WTC11 (cell line): Measurements from ENCODE around the gene TMEM35A. TPM values are rescaled to one million over a fixed set of nuclear protein-coding genes. Genes with fewer than 3 reads are reported as not detected.

Experiments
- ATAC-seq: fragments of 200-7000 bp; cut with Tn5 transposase; 2 replicates; pipeline ENCODE4 v1.10.0; 2021; ENCODE audit warnings: mild to moderate bottlenecking, moderate library complexity
- CTCF ChIA-PET: fragments of 300-600 bp; sonication (Branson Sonifier 250); formaldehyde crosslinking; loops from one replicate; lab custom pipeline; 2021; ENCODE audit warnings: antibody characterized with exemption; lab: Charles Lee
- POLR2A ChIA-PET: fragments of 350-600 bp; sonication (Branson Sonifier 250); formaldehyde crosslinking; loops from one replicate; lab custom pipeline; 2021; ENCODE audit warnings: antibody characterized with exemption; lab: Charles Lee
- DNase-seq: peaks from one replicate; pipeline ENCODE4 v3.0.0; 2021; ENCODE audit warnings: low spot score
- H3K27ac Mint-ChIP-seq: 2 replicates; pipeline ENCODE4 v1.8.0; 2021; ENCODE audit warnings: mixed read lengths
- H3K27me3 Mint-ChIP-seq: 2 replicates; pipeline ENCODE4 v1.8.0; 2021; ENCODE audit warnings: low read depth, mild to moderate bottlenecking, moderate library complexity, mixed read lengths
- H3K36me3 Mint-ChIP-seq: 2 replicates; pipeline ENCODE4 v1.8.0; 2021; ENCODE audit warnings: mixed read lengths
- H3K4me1 Mint-ChIP-seq: 2 replicates; pipeline ENCODE4 v1.8.0; 2022; ENCODE audit warnings: mixed read lengths
- H3K4me3 Mint-ChIP-seq: 2 replicates; pipeline ENCODE4 v1.8.0; 2021; ENCODE audit warnings: mild to moderate bottlenecking, moderate library complexity, mixed read lengths
- H3K9me3 Mint-ChIP-seq: 2 replicates; pipeline ENCODE4 v1.8.0; 2021; ENCODE audit warnings: mixed read lengths
- ARID4B ChIP-seq: sonication (generic); formaldehyde crosslinking; IDR thresholded peaks from 2 replicates; pipeline ENCODE4 v1.8.0; 2023; ENCODE audit warnings: missing genetic modification reagents, mild to moderate bottlenecking, borderline replicate concordance
- ATF6 ChIP-seq: sonication (generic); formaldehyde crosslinking; IDR thresholded peaks from 2 replicates; pipeline ENCODE4 v1.8.1; 2023; ENCODE audit warnings: mild to moderate bottlenecking, missing genetic modification reagents
- CDX4 ChIP-seq: fragments of 250-450 bp; sonication (Bioruptor Pico); IDR thresholded peaks from 2 replicates; pipeline ENCODE4 v1.9.0; 2021; ENCODE audit warnings: moderate library complexity, mild to moderate bottlenecking, inconsistent platforms, borderline replicate concordance
- E2F5 ChIP-seq: sonication (generic); formaldehyde crosslinking; IDR thresholded peaks from 2 replicates; pipeline ENCODE4 v1.8.1; 2022; ENCODE audit warnings: mild to moderate bottlenecking, moderate library complexity, missing genetic modification reagents
- ELF4 ChIP-seq: sonication (generic); formaldehyde crosslinking; IDR thresholded peaks from 2 replicates; pipeline ENCODE4 v1.8.1; 2022; ENCODE audit warnings: low read depth, mild to moderate bottlenecking, moderate library complexity, missing genetic modification reagents
- ESRRA ChIP-seq: sonication (generic); formaldehyde crosslinking; IDR thresholded peaks from 2 replicates; pipeline ENCODE4 v1.8.1; 2022; ENCODE audit warnings: mild to moderate bottlenecking, missing genetic modification reagents, borderline replicate concordance
- FOXJ3 ChIP-seq: sonication (generic); formaldehyde crosslinking; IDR thresholded peaks from 2 replicates; pipeline ENCODE4 v1.9.0; 2021; ENCODE audit warnings: missing genetic modification reagents, mild to moderate bottlenecking, borderline replicate concordance
- JAZF1 ChIP-seq: fragments of 250-450 bp; sonication (Bioruptor Pico); IDR thresholded peaks from 2 replicates; pipeline ENCODE4 v1.9.0; 2021; ENCODE audit warnings: moderate library complexity, mild to moderate bottlenecking, inconsistent platforms
- NR1H2 ChIP-seq: sonication (generic); formaldehyde crosslinking; IDR thresholded peaks from 2 replicates; pipeline ENCODE4 v1.9.0; 2021; ENCODE audit warnings: mild to moderate bottlenecking, moderate library complexity, missing genetic modification reagents
- RORB ChIP-seq: fragments of 250-450 bp; sonication (Bioruptor Pico); IDR thresholded peaks from 2 replicates; pipeline ENCODE4 v1.9.0; 2021; ENCODE audit warnings: mild to moderate bottlenecking
- ZBTB43 ChIP-seq: sonication (generic); formaldehyde crosslinking; IDR thresholded peaks from 2 replicates; pipeline ENCODE4 v1.8.1; 2023; ENCODE audit warnings: mild to moderate bottlenecking, missing genetic modification reagents
- ZNF232 ChIP-seq: sonication (generic); formaldehyde crosslinking; IDR thresholded peaks from 2 replicates; pipeline ENCODE4 v1.8.0; 2022; ENCODE audit warnings: mild to moderate bottlenecking, missing genetic modification reagents
- ZNF263 ChIP-seq: sonication (generic); formaldehyde crosslinking; IDR thresholded peaks from 2 replicates; pipeline ENCODE4 v1.8.1; 2022; ENCODE audit warnings: low read depth, mild to moderate bottlenecking, moderate library complexity, missing genetic modification reagents
- ZNF317 ChIP-seq: sonication (generic); formaldehyde crosslinking; IDR thresholded peaks from 2 replicates; pipeline ENCODE4 v1.8.1; 2023; ENCODE audit warnings: low read depth, mild to moderate bottlenecking, moderate library complexity, missing genetic modification reagents, borderline replicate concordance
- ZNF425 ChIP-seq: fragments of 250-450 bp; sonication (Bioruptor Pico); conservative IDR thresholded peaks from 2 replicates; pipeline ENCODE4 v1.9.0; 2021; ENCODE audit warnings: mild to moderate bottlenecking
- ZNF532 ChIP-seq: fragments of 250-450 bp; sonication (Bioruptor Pico); IDR thresholded peaks from 2 replicates; pipeline ENCODE4 v1.9.0; 2021; ENCODE audit warnings: mild to moderate bottlenecking, borderline replicate concordance
- total RNA-seq: library from RNA; stranded (reverse); gene quantifications from 3 replicates; pipeline ENCODE4 v1.2.3, GENCODE V29; 2021

The TMEM35A gene
- total RNA-seq, 1 experiment from 2014 or later = 3.9 TPM

GRCh38 chrX:101057093-101057714 lies 21.5 kb upstream of the TMEM35A start:
- ATAC-seq (no peak), DNase-seq (no peak)
- Mint-ChIP-seq H3K36me3 (0 out of 2 replicates have a peak, but pooled peaks cover 4% of the 10 kb centered on the region), H3K27ac (no peak overlapping the region), H3K9me3 (peaks cover 10% of the 10 kb centered on the region), H3K4me3 (no peak overlapping the region), H3K27me3 (no peaks in the 10 kb centered on the region), H3K4me1 (peaks cover 4% of the 10 kb centered on the region; the same call in 1 of the 2 replicates)
- ChIA-PET CTCF (no interaction called here), POLR2A (no interaction called here)
- no peak for TF ChIP-seq ZNF532

- no peak for DNase-seq
- no peaks in the 10 kb centered on the region for H3K27me3 Mint-ChIP-seq
- POLR2A ChIA-PET = no interaction called here
- no peak overlapping the region for H3K27ac Mint-ChIP-seq
- H3K4me1 Mint-ChIP-seq = peaks cover 4% of the 10 kb centered on the region; the same call in 1 of the 2 replicates
- no peak for TF ChIP-seq ESRRA (CRISPR knock-in tag)
- no peak for TF ChIP-seq ZNF263 (CRISPR knock-in tag)
- no peak for TF ChIP-seq ARID4B (CRISPR knock-in tag)
- TF ChIP-seq ELF4 (CRISPR knock-in tag) = no peak
- no peak for TF ChIP-seq E2F5
- TF ChIP-seq ATF6 (CRISPR knock-in tag) = no peak
- TF ChIP-seq ZNF425 (CRISPR knock-in tag) = no peak
- no peak for TF ChIP-seq JAZF1
- TF ChIP-seq ZNF232 = no peak
- TF ChIP-seq FOXJ3 (CRISPR knock-in tag) = no peak
- TF ChIP-seq ZBTB43 = no peak
- no peak for TF ChIP-seq CDX4
- TF ChIP-seq NR1H2 (CRISPR knock-in tag) = no peak
- no peak for TF ChIP-seq RORB (CRISPR knock-in tag)
- TF ChIP-seq ZNF317 (CRISPR knock-in tag) = no peak
- TF ChIP-seq, all 79 proteins: peak for 0
- no peak for ATAC-seq
- Mint-ChIP-seq H3K4me3 (no peak overlapping the region), H3K9me3 (peaks cover under 1% of the 10 kb centered on the region), H3K36me3 (no peaks in the 10 kb centered on the region)
- CTCF ChIA-PET = no interaction called here
These were observed 16.5 kb upstream of the TMEM35A start for GRCh38 chrX:101062176-101062575.
